Hindlimb muscle (tissue), 1 donor: ENCODE measurements around the gene PLEKHG4B. TPM values are rescaled to one million over a fixed set of nuclear protein-coding genes. Genes with fewer than 3 reads are reported as not detected.
A peak's percentile ranks its signal among the peaks of the same experiment; 100 is the strongest.
"Not testable (repeated sequence)": the region's sequence is repeated elsewhere in the genome, so short reads cannot be mapped to it uniquely, and the experiment has no call there.

Source experiments
- DNase-seq: peaks from one replicate; pipeline ENCODE4 v3.0.0-alpha.2; 2013
- polyA plus RNA-seq: library from polyadenylated mRNA; unstranded; fragments of 120-200 nt; gene quantifications from one replicate; pipeline ENCODE4 v1.2.1, GENCODE V29; 2013; ENCODE audit not compliant: insufficient read length

Gene PLEKHG4B
- polyA plus RNA-seq, 1 donor, result 0.39 TPM

DNA sequence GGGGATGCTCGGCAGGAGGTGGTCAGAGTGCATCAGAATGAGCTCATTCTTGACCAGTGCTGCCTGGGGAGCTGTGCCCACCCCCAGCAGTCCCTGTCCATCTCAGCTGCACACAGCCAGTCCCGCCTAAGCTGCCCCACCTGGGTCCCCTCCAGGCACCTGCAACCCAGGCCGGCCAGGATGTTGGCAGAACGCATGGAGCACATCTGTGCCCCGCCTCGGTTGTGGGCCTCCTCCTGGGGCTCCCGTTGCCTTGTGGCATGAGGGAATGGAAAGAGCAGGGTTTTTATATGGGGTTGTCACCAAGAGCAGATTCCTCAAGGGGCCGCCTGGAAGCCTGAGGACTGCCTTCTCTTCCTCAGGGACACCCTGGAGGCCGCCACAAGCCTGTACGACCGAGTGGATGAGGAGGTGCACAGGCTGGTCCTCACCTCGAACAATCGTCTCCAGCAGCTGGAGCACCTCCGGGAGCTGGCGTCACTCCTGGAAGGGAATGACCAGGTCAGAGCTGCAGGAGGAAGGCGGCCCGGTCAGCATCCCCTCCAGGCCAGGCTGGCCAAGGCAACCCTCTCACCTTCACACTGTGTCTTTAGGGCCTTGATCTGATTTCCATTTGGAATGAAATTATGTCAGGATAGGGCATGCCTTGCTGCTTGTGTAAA is 64.6 kb downstream of the PLEKHG4B start:
- DNase-seq, result no peak

DNA sequence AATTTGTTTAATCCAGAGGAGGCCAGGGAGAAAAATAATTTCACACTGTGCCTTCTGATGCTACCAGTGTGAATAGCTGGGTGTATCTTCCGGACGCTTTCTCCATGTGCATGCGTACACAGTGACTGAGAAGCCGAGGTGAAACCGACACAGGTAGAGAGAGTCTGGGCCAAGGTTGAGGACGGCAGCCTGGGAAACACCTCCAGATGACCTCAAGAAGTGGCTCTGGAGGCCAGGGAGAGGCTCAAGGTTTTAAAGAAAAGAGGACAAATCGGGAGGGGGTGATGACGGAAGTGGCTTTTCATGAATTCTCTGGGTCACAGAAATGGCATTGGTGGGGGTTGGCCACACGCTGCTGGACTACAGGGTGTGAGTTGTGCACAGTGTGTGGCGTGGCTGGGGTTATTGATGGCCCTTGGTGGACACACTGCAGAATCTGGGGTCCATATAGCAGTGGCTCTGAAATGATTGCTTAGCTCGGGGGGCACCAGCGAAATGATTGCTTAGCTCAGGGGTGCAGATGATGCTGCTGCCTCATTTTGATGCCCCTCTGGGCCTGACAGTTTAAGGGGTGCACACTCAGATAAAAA is 65.3 kb downstream of the PLEKHG4B start:
- DNase-seq, result no peak

DNA sequence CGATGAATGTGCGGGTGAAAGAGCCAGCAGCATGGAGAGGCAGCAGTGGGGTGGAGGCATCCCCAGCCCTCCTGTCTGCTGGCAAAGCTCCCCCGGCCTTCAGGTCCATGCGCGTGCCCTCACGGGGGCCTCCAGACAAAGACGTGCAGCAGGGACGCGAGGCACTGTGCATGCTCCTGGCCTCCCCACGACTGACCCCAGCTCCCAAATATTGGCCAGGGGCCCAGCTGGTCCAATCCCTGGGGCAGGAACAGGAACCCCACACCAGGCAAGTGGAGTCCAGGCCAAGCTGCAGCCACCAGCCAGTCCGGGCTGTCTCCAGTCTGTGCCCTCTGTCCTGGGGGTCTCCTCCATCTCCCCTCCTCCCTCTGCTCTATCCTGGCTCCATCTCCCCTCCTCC is 65.8 kb downstream of the PLEKHG4B start:
- DNase-seq, result no peak

DNA sequence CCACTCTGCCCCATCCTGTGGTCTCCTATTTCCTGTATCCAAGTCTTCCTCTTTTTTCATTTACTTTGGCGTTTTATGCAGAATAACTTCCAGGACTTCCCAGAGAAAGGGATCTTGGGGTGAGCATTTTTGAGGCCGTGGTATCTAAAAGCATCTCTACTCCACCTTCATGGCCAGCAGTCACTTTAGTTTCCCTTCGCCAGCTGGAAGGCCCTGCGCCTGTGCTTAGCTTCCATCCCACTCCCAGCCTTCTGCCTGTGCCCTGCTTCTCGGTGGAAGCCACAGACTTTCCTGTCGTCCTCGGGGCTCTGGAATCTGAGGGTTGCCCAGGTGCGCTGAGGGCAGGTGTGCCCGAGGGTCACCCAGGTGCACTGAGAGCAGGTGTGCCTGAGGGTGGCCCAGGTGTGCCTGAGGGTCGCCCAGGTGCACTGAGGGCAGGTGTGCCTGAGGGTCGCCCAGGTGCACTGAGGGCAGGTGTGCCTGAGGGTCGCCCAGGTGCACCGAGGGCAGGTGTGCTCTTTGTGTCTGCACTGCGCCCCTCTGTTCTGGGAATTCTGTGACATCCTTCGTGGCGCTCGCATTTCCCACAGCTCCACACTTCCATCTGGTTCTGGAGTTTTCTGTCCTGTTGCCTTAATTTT is 67.0 kb downstream of the PLEKHG4B start:
- no peak for DNase-seq

DNA sequence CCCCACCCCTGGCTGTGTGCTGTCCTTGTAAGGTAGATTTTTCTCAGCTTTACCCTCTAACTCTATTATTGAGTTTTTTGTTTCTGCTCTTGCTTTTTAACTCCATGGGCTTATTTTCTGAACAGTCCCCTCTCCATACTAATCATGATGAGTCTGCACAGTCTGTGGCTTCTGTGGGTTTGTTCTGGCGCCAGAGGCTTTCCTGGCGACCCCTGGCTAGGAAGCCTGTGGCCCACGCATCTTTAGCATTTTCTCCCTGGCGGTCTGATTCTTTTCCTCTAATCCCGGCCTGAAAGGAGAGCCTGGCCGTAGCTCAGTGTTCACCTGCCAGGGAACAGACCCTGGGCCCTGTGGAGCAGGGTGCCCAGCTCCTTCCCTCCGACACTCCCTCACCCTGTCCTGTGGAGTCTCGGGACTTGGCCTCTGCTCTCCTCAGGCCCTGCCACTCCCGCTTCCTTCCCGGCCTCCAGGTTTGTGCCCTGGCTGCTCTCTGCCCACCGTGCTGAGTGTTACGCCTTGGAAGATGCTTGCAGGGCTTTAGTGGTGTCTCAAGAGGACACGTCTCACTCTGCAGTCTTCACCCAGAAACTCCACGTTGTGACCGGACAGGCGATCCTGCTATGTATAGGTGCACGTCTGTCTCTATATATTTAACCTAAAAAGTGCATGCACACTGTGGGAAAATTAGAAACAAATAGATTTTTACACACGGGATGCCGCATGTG is 67.6 kb downstream of the PLEKHG4B start:
- no peak for DNase-seq

DNA sequence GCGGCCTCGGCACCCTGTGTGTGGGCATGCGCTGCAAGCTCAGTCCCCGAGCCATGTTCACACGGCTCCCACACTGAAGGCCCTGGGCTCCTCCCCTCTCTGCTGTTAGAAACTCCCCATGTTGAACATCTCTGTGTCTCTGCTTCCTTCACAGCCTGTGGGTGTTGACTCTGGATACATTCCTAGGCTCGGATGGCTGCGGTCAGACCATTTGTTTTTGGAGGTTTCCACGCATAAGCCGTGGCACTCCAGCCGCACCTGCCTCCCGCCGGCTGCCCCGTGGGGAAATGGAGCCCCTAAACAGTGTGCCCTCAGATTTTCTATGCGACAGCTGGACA is 68.2 kb downstream of the PLEKHG4B start:
- DNase-seq, result no peak

DNA sequence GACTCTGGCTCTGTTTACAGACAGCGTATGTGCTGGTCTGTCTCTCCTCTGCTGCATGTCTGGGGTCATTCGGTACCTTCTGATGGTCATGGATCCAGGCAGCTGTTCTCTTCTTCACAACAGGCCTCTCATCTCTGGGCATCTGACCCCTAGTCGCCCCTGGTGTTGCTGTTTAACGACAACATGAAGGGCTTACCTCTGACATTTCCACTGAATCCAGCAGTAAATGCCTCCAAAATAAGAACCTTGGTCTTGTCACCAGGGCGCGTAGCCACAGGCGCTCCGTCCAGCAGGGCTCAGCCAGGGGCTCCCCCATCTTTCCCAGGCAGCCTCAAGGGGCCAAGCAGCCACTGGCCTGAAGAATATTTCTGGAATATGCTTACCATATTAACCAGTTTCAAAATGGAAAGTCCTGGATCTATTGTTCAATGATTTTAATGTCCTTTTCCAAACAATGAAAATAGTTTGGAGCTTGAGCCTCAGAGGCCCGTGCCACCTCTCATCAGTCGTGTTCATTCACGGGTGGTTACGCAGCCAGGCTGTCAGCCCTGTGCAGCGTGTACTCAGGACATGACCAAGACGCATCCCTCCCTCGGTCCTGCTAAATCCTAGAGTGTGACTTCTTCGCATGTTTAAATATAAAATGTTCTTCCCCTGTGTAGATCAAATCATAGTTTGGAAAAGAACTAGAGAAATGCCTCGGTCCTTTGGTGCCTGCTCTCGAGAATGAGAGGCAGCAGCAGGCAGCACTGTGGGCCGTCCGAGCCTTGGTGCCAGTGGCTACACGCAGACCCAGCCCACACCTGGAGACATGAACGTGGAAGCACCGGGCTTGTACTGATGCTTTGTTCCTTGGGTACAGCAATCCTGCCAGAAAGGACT is 69.2 kb downstream of the PLEKHG4B start:
- no peak for DNase-seq

DNA sequence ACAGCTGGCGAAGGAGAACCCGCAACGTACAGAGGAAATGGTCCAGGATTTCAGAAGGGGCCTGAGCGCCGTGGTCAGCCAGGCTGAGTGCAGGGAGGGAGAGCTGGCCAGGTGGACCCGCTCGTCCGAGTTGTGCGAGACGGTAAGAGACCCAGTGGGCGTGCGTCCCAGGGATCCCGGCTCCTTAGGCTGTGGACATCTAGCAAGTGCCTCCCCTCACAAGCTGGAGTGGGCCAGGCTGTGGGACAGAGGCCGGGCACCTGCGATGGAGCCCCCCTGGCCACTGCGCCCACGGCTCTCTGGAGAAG is 69.8 kb downstream of the PLEKHG4B start:
- no peak for DNase-seq

DNA sequence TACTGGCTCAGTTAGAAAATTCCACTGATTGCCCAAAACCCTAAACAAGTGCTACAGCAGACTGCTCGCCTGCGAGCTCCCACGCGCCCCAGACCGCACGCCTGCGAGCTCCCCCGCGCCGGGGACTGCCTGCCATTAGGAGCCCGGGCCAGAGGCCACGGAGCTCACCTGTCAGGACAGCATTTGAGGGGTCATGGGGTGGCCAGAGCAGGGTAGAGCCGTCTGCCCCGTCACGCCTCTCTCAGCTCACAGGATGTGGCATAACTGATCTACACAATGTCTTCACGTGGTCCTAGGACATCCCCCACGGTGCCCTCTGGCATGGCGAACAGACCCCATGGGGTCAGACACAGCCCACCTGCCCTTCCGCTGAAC is 70.2 kb downstream of the PLEKHG4B start:
- no peak for DNase-seq

DNA sequence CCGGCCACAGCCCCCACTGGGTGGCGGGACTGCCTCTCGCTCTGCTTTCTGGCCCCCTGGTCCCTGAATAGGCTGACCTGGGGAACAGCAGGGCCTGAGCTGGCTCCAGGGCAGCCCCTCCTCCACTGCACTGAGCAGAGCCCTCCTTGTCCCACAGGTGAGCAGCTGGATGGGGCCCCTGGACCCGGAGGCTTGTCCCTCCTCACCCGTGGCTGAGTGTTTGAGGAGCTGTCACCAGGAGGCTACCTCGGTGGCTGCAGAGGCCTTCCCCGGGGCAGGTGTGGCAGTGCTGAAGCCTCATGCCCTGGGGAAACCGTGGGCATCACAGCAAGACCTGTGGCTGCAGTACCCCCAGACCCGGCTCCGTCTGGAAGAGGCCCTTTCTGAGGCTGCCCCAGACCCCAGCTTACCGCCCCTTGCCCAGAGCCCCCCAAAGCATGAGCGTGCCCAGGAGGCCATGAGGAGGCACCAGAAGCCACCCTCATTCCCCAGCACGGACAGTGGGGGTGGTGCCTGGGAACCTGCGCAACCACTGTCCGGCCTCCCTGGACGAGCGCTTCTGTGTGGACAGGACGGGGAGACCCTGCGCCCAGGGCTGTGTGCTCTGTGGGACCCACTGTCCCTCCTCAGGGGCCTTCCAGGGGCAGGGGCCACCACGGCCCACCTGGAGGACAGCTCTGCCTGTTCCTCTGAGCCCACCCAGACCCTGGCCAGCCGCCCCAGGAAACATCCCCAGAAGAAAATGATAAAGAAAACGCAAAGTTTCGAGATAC is 70.8 kb downstream of the PLEKHG4B start:
- DNase-seq, result no peak

DNA sequence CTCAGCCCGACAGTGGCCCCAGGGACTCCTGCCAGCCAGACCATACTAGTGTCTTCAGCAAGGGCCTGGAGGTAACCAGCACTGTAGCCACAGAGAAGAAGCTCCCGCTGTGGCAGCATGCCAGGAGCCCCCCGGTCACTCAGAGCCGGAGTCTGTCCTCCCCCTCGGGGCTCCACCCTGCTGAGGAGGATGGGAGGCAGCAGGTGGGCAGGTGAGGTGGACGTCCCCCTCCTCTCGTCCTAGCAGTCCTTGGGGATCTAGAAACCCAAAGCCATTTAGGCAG is 71.3 kb downstream of the PLEKHG4B start:
- DNase-seq, result no peak

DNA sequence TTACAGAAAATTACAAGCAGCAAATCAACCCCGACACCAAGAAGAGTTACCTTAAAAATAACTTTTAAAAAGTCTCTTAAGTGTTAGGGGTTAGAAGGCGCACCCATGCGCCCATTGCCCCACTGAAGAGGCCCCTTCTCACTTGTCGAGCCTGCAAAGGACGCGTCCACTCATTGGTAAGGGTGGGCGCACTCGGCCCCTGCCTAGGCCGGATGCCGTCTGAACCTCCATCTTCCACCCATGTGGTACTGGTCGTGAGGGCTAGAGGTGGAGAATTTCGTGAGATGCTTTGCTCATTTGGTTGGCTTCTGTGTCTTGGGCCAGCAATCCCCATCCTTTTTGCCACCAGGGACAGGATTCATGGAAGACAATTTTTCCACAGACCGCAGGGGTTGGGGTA is 71.9 kb downstream of the PLEKHG4B start:
- no peak for DNase-seq

DNA sequence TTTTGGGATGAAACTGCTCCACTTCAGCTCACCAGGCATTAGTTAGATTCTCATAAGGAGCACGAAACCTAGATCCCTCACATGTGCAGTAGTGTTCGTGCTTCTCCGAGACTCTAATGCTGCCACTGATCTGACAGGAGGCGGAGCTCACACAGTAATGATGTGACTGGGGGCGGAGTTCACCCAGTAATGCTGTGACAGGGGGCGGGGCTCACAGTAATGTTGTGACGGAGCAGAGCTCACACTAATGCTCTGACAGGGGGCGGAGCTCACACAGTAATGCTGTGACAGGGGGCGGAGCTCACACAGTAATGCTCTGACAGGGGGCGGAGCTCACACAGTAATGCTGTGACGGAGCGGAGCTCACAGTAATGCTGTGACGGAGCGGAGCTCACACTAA is 72.3 kb downstream of the PLEKHG4B start:
- DNase-seq, result no peak

DNA sequence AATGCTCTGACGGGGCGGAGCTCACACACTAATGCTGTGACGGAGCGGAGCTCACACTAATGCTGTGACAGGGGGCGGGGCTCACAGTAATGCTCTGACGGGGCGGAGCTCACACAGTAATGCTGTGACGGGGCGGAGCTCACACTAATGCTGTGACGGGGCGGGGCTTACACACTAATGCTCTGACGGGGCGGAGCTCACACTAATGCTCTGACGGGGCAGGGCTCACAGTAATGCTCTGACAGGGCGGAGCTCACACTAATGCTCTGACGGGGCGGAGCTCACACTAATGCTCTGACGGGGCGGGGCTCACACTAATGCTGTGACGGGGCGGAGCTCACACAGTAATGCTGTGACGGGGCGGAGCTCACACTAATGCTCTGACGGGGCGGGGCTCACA is 72.8 kb downstream of the PLEKHG4B start:
- not testable (repeated sequence) for DNase-seq

DNA sequence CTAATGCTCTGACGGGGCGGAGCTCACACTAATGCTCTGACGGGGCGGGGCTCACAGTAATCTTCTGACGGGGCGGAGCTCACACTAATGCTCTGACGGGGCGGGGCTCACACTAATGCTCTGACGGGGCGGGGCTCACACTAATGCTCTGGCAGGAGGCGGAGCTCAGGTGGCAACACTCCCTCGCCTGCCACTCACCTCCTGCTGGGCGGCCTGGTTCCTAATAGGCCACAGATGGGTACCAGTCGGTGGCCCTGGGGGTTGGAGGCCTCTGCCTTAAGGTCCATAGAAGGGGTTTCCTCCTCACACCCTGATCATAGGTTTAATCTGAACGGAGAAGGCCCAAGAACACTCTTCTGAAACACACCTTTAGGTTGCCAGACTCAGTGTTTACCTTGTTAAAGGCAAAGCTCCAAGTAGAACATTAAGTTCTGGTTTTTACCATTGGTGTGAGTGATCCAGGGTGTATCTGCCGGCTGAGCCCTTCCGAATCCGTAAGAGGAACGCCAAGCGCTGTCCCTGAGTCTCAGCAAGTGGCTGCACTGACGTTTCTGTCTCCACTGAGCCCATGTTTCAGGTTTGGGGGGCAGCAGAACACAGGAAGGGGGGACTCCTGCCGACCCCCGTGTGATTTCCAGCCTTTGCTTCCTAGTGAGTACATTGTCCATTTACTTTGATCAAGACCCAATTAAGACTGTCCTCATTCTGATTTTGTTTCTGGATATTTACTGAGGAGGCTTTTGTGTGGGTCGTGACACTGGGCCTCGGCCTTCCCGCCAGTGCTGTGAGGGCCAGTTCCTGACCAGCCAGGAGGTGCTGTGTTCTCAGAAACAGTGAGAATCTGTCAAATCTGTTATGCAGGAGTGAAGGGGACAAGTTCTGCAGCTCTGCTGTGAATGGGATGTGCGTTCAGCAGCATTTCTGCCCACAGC is 74.7 kb downstream of the PLEKHG4B start:
- DNase-seq, result no peak

DNA sequence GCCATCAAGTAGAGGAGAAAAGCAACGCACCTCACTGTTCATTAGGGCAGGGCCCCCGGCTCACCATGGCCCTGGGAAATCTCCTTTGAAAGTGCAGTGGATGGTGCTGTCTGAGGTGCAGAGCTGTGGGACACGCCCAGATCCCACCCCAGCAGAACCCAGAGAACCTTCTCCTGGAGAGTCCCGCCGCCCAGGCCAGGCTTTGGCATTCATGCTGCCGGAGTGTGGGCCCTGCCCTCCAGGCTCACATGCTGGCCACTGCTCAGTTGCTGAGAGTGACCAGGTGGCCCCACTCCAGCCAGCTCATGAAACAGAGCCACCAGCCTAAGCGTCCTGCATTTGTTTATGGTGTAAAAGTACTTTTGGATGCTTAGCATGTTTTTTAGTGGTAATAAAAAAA is 75.5 kb downstream of the PLEKHG4B start:
- no peak for DNase-seq

DNA sequence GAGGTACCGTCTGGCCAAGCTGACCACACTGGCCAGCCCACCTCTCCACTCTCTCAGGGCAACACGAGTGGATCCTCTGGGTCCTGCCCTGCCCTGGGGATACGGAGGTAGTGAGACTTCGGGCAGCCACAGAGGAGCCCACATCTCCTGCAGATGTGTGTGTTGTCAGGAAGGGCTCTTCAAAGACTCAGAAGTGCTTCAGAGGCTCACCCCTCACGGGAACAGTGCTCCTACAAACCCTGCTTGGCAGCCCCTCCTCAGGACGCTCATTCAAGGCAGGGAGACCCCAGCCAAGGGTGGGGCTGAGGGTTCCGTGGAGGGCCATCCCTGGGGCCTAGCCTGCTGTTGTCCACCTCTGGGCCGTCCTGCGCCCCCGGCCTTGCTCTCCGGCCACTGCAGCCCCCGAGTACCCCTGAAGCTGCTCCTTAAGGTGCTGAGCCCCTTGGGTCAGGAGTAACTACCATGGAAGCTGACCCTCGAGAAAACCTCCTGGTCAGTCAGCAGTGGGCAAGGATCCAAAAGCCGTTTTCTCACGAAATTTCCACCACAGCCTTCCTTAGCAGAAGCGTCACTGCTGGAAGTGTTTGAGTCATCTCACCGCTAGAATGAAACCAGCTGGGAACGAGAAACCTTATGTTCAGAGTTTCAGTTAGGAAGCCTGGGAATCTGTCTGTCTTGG is 76.2 kb downstream of the PLEKHG4B start:
- no peak for DNase-seq

DNA sequence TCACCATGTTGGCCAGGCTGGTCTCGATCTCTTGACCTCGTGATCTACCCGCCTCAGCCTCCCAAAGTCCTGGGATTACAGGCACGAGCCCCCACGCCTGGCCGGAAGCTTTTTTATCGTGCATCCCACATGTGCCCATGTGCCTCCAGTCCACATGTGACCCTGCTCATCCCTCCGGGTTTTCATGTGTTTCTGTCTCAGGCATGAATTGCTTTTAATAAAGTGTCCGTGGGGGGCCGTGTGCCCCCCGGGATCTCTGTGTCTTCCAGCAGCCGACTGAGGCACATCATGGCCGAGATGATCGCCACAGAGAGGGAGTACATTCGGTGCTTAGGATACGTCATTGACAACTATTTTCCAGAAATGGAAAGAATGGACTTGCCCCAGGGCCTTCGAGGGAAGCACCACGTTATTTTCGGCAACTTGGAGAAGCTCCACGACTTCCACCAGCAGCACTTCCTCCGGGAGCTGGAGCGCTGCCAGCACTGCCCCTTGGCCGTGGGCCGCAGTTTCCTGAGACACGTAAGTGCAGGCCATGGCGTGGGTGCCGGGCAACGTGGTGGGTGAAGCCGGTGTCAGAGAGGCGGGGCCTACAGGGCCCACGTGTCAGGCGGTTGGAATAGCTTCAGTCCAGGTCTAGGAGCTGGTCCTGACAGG is 77.2 kb downstream of the PLEKHG4B start:
- peak; percentile 54 for DNase-seq

DNA sequence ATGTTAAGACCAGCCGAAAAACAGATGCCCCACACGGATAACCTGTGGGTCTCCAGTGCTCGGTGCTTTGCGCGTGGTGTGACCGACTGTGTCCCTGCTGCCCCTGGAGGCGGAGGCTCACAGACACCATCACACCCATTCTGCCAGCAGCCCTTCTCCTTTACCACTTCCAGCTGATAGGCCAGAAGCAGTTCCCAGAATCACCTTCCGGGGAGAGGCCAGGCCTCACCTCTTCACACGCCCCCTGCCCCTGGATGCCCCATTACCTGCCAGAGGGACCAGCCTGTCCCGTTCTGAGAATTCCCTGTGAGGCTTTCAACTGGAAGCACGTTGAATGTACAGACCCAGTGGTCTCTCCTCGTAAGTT is 77.7 kb downstream of the PLEKHG4B start:
- DNase-seq, result no peak
